ENCODE measurements around the gene TMPRSS6. TPM values are rescaled to one million over a fixed set of nuclear protein-coding genes. Genes with fewer than 3 reads are reported as not detected.

Gene TMPRSS6
- total and polyA plus RNA-seq, 2 of the 13 experiments (the other 11 are each of a cell fraction or from before 2014, with no cell fraction given), result 4.2 to 4.8 TPM

GRCh38 chr22:37022483-37023337 is 86.8 kb downstream of the TMPRSS6 start (continued):
- TF ChIP-seq ZNF318 (CRISPR knock-in tag; IDR thresholded peaks at IDR 0.05), result peak; percentile 78; the same call in 1 of the 2 replicates
- TF ChIP-seq SALL2 (CRISPR knock-in tag; IDR thresholded peaks at IDR 0.05), result no peak
- 0 out of 2 replicates have a peak, but pooled peaks have one; percentile 45 for TF ChIP-seq CAMTA2 (CRISPR knock-in tag; IDR thresholded peaks at IDR 0.05; ENCODE audit: borderline replicate concordance)
- TF ChIP-seq TSC22D2 (CRISPR knock-in tag; IDR thresholded peaks at IDR 0.05; ENCODE audit: borderline replicate concordance), result no peak
- no peak for TF ChIP-seq PHF20 (CRISPR knock-in tag; IDR thresholded peaks at IDR 0.05)
- TF ChIP-seq ZNF782 (CRISPR knock-in tag; IDR thresholded peaks at IDR 0.05; ENCODE audit: borderline replicate concordance), result 0 out of 2 replicates have a peak, but pooled peaks have one; percentile 54
- TF ChIP-seq ZBTB2 (CRISPR knock-in tag; IDR thresholded peaks at IDR 0.05; ENCODE audit: low read depth), result peak; percentile 51; the same call in 1 of the 2 replicates
- TF ChIP-seq SMARCE1 (IDR thresholded peaks at IDR 0.05; ENCODE audit: borderline replicate concordance), result no peak
- 0 out of 2 replicates have a peak, but pooled peaks have one; percentile 46 for TF ChIP-seq ZNF691 (CRISPR knock-in tag; IDR thresholded peaks at IDR 0.05; ENCODE audit: borderline replicate concordance, low read depth)
- no peak for TF ChIP-seq ZSCAN31 (CRISPR knock-in tag; IDR thresholded peaks at IDR 0.05; ENCODE audit: low read depth)
- peak; percentile 73 for TF ChIP-seq PAF1 (CRISPR knock-in tag; IDR thresholded peaks at IDR 0.05)
- peak; percentile 67; the same call in 1 of the 2 replicates for TF ChIP-seq NFKB2 (CRISPR knock-in tag; IDR thresholded peaks at IDR 0.05; ENCODE audit: borderline replicate concordance)
- peak; percentile 47 for TF ChIP-seq MAX (IDR thresholded peaks at IDR 0.05)
- TF ChIP-seq ZNF367 (CRISPR knock-in tag; IDR thresholded peaks at IDR 0.05; ENCODE audit: borderline replicate concordance), result no peak
